ENCODE data around the gene SLC22A23. TPM values are rescaled to one million over a fixed set of nuclear protein-coding genes. Genes with fewer than 3 reads are reported as not detected.

Gene SLC22A23
- total and polyA plus RNA-seq, 2 experiments from 2014 or later: 6.1 to 38.3 TPM

DNA sequence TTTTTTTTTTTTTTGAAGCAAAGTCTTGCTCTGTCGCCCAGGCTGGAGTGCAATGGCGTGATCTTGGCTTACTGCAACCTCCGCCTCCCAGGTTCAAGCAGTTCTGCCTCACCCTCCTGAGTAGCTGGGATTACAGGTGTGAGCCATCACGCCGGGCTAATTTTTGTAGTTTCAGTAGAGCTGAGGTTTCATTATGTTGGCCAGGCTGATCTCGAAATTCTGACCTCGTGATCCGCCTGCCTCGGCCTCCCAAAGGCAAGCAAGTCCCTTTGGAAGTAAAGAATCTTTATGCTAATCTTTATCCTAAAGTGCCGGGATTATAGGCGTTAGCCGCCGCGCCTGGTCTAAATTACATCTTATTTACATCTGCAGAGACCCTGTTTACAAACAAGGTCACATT, 196.6 kb downstream of the SLC22A23 start:
- DNase-seq (ENCODE audit: low spot score): no peak
- H3K79me2 ChIP-seq (replicated peaks; ENCODE audit: insufficient read depth): peaks cover 62% of the 10 kb centered on the region
- ATAC-seq: no peak
- H3K4me1 ChIP-seq (ENCODE audit: insufficient read depth): peaks cover 21% of the 10 kb centered on the region
- Mint-ChIP-seq H3K27me3 (ENCODE audit: insufficient read depth, low read depth, poor library complexity) (peaks cover 14% of the 10 kb centered on the region), H3K4me1 (peaks cover 27% of the 10 kb centered on the region), H3K9me3 (no peaks in the 10 kb centered on the region), H3K27ac (0 out of 2 replicates have a peak overlapping the region, but pooled peaks have one; percentile 74), H3K4me3 (peak overlapping the region; percentile 99), H3K36me3 (ENCODE audit: low read depth) (peaks cover 34% of the 10 kb centered on the region)
- H3K27me3 ChIP-seq (ENCODE audit: insufficient read depth): no peaks in the 10 kb centered on the region
- H3F3A ChIP-seq (replicated peaks; ENCODE audit: low read depth): 0 out of 2 replicates have a peak, but pooled peaks cover 3% of the 10 kb centered on the region
- TF ChIP-seq ZNF462 (CRISPR knock-in tag; IDR thresholded peaks at IDR 0.05): no peak
- no peak for TF ChIP-seq STAT1 (IDR thresholded peaks at IDR 0.05; ENCODE audit: unreplicated experiment)
- no peak for TF ChIP-seq ZNF331 (CRISPR knock-in tag; IDR thresholded peaks at IDR 0.05; ENCODE audit: low read depth)
- no peak for TF ChIP-seq POLR2AphosphoS5 (IDR thresholded peaks at IDR 0.05; ENCODE audit: low read depth)
- no peak for TF ChIP-seq REST (IDR thresholded peaks at IDR 0.05; ENCODE audit: unreplicated experiment)
- TF ChIP-seq JUNB (IDR thresholded peaks at IDR 0.05; ENCODE audit: unreplicated experiment): no peak
- no peak for TF ChIP-seq EZH2phosphoT487 (IDR thresholded peaks at IDR 0.05; ENCODE audit: unreplicated experiment)
- TF ChIP-seq ZNF114 (CRISPR knock-in tag; IDR thresholded peaks at IDR 0.05): no peak
- TF ChIP-seq CREB1 (CRISPR knock-in tag; IDR thresholded peaks at IDR 0.05; ENCODE audit: low read depth): no peak
- peaks cover 21% of the 10 kb centered on the region for H4K20me1 ChIP-seq (replicated peaks; ENCODE audit: insufficient read depth)
- H3K4me2 ChIP-seq: peak overlapping the region; percentile 72
- H3K36me3 ChIP-seq (ENCODE audit: insufficient read depth): no peaks in the 10 kb centered on the region; the same call in 1 of the 2 replicates
- no peaks in the 10 kb centered on the region for H3K9me2 ChIP-seq (ENCODE audit: insufficient read depth)
- H3K4me3 ChIP-seq: peak overlapping the region; percentile 39; the same call in 1 of the 2 replicates
- H3K27ac ChIP-seq (ENCODE audit: low read depth): no peak overlapping the region
- no peak overlapping the region for H2AFZ ChIP-seq
